Measurements from ENCODE around the gene ACSM5.

DNA sequence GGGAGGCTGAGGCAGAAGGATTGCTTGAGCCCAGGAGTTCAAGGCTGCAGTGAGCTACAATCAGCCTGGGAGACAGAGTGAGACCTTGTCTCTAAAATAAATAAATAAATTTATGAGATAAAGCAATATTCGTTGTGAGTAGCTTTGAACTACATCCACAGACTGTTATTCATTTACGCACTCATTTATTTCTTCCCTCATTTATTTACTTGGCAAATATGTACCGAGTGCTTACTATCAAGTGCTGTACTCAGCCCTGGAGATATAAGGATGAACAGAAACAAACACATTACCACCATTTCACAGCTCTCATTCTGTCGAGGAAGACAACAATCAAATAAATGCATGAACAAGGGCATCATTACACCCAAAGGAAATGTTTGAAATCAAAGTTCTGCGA is 32.2 kb upstream of the ACSM5 start:
- TF ChIP-seq POLR2A (IDR thresholded peaks at IDR 0.05; ENCODE audit: low read depth, low read length) (no peak), TAF1 (IDR thresholded peaks at IDR 0.05; ENCODE audit: low read depth, low read length) (no peak)
